IMR-90 (cell line): Measurements from ENCODE around the gene DTX1. TPM values are rescaled to one million over a fixed set of nuclear protein-coding genes. Genes with fewer than 3 reads are reported as not detected.

ENCODE experiments used
- ATAC-seq: fragments of 200-7000 bp; cut with Tn5 transposase; 2 replicates; pipeline ENCODE4 v1.9.1; 2020; ENCODE audit warnings: low read depth, mild to moderate bottlenecking, moderate library complexity
- BruUV-seq: library from RNA; stranded (reverse); fragments of 400-500 nt; replicated peaks from 2 replicates; lab custom pipeline; 2021; lab: Mats Ljungman, UMichigan
- CTCF ChIA-PET: fragments of 300-600 bp; formaldehyde crosslinking; extraction: SDS; loops from one replicate; lab custom pipeline; 2021; ENCODE audit warnings: antibody characterized with exemption; lab: Yijun Ruan, JAX
- POLR2A ChIA-PET: fragments of 300-600 bp; sonication (Branson Sonifier 250); formaldehyde crosslinking; loops from one replicate; lab custom pipeline; 2022; ENCODE audit warnings: antibody characterized with exemption; ENCODE audit not compliant: unreplicated experiment; lab: Charles Lee
- DNase-seq: peaks from one replicate; pipeline ENCODE4 v3.0.0; 2013
- H2AFZ ChIP-seq: replicated peaks from 2 replicates; pipeline ENCODE3; 2013; ENCODE audit warnings: low read length, mild to moderate bottlenecking; ENCODE audit not compliant: poor library complexity
- H2AK5ac ChIP-seq: 2 replicates; pipeline ENCODE4 v1.6.1; 2013; ENCODE audit warnings: low read depth, low read length, inconsistent platforms
- H2AK9ac ChIP-seq: replicated peaks from 2 replicates; pipeline ENCODE3; 2013; ENCODE audit warnings: mild to moderate bottlenecking, low read depth, low read length, moderate library complexity; ENCODE audit not compliant: poor library complexity
- H2BK120ac ChIP-seq: 2 replicates; pipeline ENCODE4 v1.6.1; 2013; ENCODE audit warnings: low read depth, low read length, inconsistent platforms
- H2BK15ac ChIP-seq: 3 replicates; pipeline ENCODE4 v1.6.1; 2013; ENCODE audit warnings: low read depth, low read length, inconsistent platforms
- H2BK20ac ChIP-seq: 2 replicates; pipeline ENCODE4 v1.6.1; 2013; ENCODE audit warnings: low read depth, mild to moderate bottlenecking, inconsistent platforms, low read length, moderate library complexity
- H2BK5ac ChIP-seq: 2 replicates; pipeline ENCODE4 v1.6.1; 2013; ENCODE audit warnings: mild to moderate bottlenecking, low read depth, low read length, inconsistent platforms; ENCODE audit not compliant: poor library complexity, severe bottlenecking
- H3K14ac ChIP-seq: replicated peaks from 2 replicates; pipeline ENCODE4 v1.6.1; 2013; ENCODE audit warnings: low read depth, low read length, inconsistent platforms
- H3K18ac ChIP-seq: 2 replicates; pipeline ENCODE4 v1.6.1; 2013; ENCODE audit warnings: low read depth, low read length, control low read depth
- H3K23ac ChIP-seq: 2 replicates; pipeline ENCODE4 v1.6.1; 2013; ENCODE audit warnings: low read depth, low read length, inconsistent platforms
- H3K27ac ChIP-seq: 2 replicates; pipeline ENCODE4 v1.5.1; 2013; ENCODE audit warnings: mild to moderate bottlenecking, control low read depth, low read length; ENCODE audit not compliant: insufficient read depth
- H3K27me3 ChIP-seq: 2 replicates; pipeline ENCODE4 v1.6.1; 2013; ENCODE audit warnings: low read length; ENCODE audit not compliant: control insufficient read depth, insufficient read depth
- H3K36me3 ChIP-seq: 2 replicates; pipeline ENCODE4 v1.6.1; 2013; ENCODE audit warnings: low read length, mixed read lengths; ENCODE audit not compliant: control insufficient read depth, insufficient read depth
- H3K4ac ChIP-seq: 2 replicates; pipeline ENCODE4 v1.6.1; 2013; ENCODE audit warnings: low read depth, low read length, inconsistent platforms
- H3K4me1 ChIP-seq: 2 replicates; pipeline ENCODE4 v1.6.1; 2013; ENCODE audit warnings: low read length, mixed read lengths; ENCODE audit not compliant: control insufficient read depth, insufficient read depth
- H3K4me2 ChIP-seq: 2 replicates; pipeline ENCODE4 v1.6.1; 2013; ENCODE audit warnings: low read depth, mild to moderate bottlenecking, control low read depth, low read length, moderate library complexity
- H3K4me3 ChIP-seq: 2 replicates; pipeline ENCODE4 v1.5.1; 2013; ENCODE audit warnings: low read depth, mild to moderate bottlenecking, control low read depth, low read length, moderate library complexity; ENCODE audit not compliant: insufficient read depth
- H3K56ac ChIP-seq: 2 replicates; pipeline ENCODE4 v1.6.1; 2013; ENCODE audit warnings: low read length, inconsistent platforms; ENCODE audit not compliant: insufficient read depth; ENCODE audit errors: extremely low read depth
- H3K79me1 ChIP-seq, 2 experiments: 2 replicates each; pipeline ENCODE4 v1.6.1; 2013; ENCODE audit warnings: low read length in 2 of 2, inconsistent platforms in 1 of 2, low read depth in 1 of 2
- H3K9ac ChIP-seq: 2 replicates; pipeline ENCODE4 v1.6.1; 2013; ENCODE audit warnings: low read depth, low read length, control low read depth
- H3K9me1 ChIP-seq: 2 replicates; pipeline ENCODE4 v1.6.1; 2013; ENCODE audit warnings: low read length, inconsistent platforms; ENCODE audit not compliant: insufficient read depth
- H3K9me3 ChIP-seq: 2 replicates; pipeline ENCODE4 v1.6.1; 2013; ENCODE audit warnings: low read length; ENCODE audit not compliant: control insufficient read depth, insufficient read depth
- H4K20me1 ChIP-seq: 2 replicates; pipeline ENCODE4 v1.6.1; 2013; ENCODE audit warnings: low read length, inconsistent platforms; ENCODE audit not compliant: insufficient read depth
- H4K5ac ChIP-seq: 2 replicates; pipeline ENCODE4 v1.6.1; 2013; ENCODE audit warnings: mild to moderate bottlenecking, low read depth, low read length, control low read depth
- H4K8ac ChIP-seq, 2 experiments: 2 replicates each; pipeline ENCODE4 v1.6.1; 2013; ENCODE audit warnings: low read depth in 2 of 2, low read length in 2 of 2, control low read depth in 1 of 2, inconsistent platforms in 1 of 2
- H4K91ac ChIP-seq: 2 replicates; pipeline ENCODE4 v1.6.1; 2013; ENCODE audit warnings: low read depth, low read length, inconsistent platforms; ENCODE audit not compliant: insufficient read depth
- BHLHE40 ChIP-seq: fragments of 150-350 bp; IDR thresholded peaks from 2 replicates; pipeline ENCODE4 v1.6.1; 2016; ENCODE audit warnings: mild to moderate bottlenecking, low read depth, low read length
- CEBPB ChIP-seq: IDR thresholded peaks from 2 replicates; pipeline ENCODE4 v1.6.1; 2012; ENCODE audit warnings: low read depth, low read length, improper control_type of control experiment
- CHD1 ChIP-seq: IDR thresholded peaks from 2 replicates; pipeline ENCODE4 v1.6.1; 2012; ENCODE audit warnings: low read depth, low read length, improper control_type of control experiment
- FOS ChIP-seq: fragments of 150-350 bp; IDR thresholded peaks from 2 replicates; pipeline ENCODE4 v1.6.1; 2016; ENCODE audit warnings: low read depth, low read length
- MAFK ChIP-seq: IDR thresholded peaks from 2 replicates; pipeline ENCODE4 v1.6.1; 2012; ENCODE audit warnings: low read depth, low read length, improper control_type of control experiment
- MAZ ChIP-seq: IDR thresholded peaks from 2 replicates; pipeline ENCODE4 v1.6.1; 2012; ENCODE audit warnings: low read depth, mild to moderate bottlenecking, low read length, improper control_type of control experiment, moderate library complexity, borderline replicate concordance
- MXI1 ChIP-seq: IDR thresholded peaks from 2 replicates; pipeline ENCODE4 v1.6.1; 2012; ENCODE audit warnings: low read depth, mild to moderate bottlenecking, low read length, moderate library complexity, borderline replicate concordance
- NFE2L2 ChIP-seq: fragments of 150-350 bp; IDR thresholded peaks from 2 replicates; pipeline ENCODE4 v1.6.1; 2016; ENCODE audit warnings: low read depth, mild to moderate bottlenecking, low read length
- POLR2A ChIP-seq: IDR thresholded peaks from 2 replicates; pipeline ENCODE4 v1.6.1; 2012; ENCODE audit warnings: mild to moderate bottlenecking, low read depth, low read length
- RAD21 ChIP-seq: IDR thresholded peaks from 2 replicates; pipeline ENCODE4 v1.6.1; 2012; ENCODE audit warnings: low read length, improper control_type of control experiment
- RCOR1 ChIP-seq: IDR thresholded peaks from 2 replicates; pipeline ENCODE4 v1.6.1; 2012; ENCODE audit warnings: mild to moderate bottlenecking, low read length, improper control_type of control experiment; ENCODE audit not compliant: insufficient replicate concordance
- RFX5 ChIP-seq: IDR thresholded peaks from 2 replicates; pipeline ENCODE4 v1.8.0; 2012; ENCODE audit warnings: low read depth, mild to moderate bottlenecking, low read length, moderate library complexity
- SMC3 ChIP-seq: fragments of 150-350 bp; IDR thresholded peaks from 2 replicates; pipeline ENCODE4 v1.6.1; 2016; ENCODE audit warnings: low read depth, mild to moderate bottlenecking, antibody characterized with exemption, low read length, moderate library complexity
- WGBS, 2 experiments: methylation state at CpG; one replicate each; pipeline versions ENCODE4 v1.1.5 to v1.1.7; 2013; ENCODE audit warnings: missing lambda C conversion rate in 2 of 2; ENCODE audit not compliant: insufficient read length in 1 of 2; ENCODE audit errors: extremely low coverage in 2 of 2; 5-methylcytosine and 5-hydroxymethylcytosine counted together
- dilution Hi-C: fragments of 300-500 bp; cut with HindIII; formaldehyde crosslinking; loops from one replicate; pipeline ENCODE4 v1.14.3; 2018; ENCODE audit warnings: low sequenced_read_pairs; ENCODE audit not compliant: unreplicated experiment
- in situ Hi-C: fragments of 300-500 bp; cut with MboI; formaldehyde crosslinking; loops from 3 replicates; pipeline ENCODE4 v1.14.3; 2019; ENCODE audit warnings: low sequenced_read_pairs, inconsistent platforms, mixed read lengths
- intact Hi-C: fragments of 100-400 bp; cut with micrococcal nuclease; formaldehyde crosslinking; loops from 2 replicates; pipeline ENCODE4 v1.10.0; 2022
- polyA plus RNA-seq, 3 experiments: library from polyadenylated mRNA; depleted of rRNA; stranded (reverse); fragments of >200 nt; gene quantifications; 2 replicates each; pipeline ENCODE4 v1.2.3, GENCODE V29; 2012; ENCODE audit warnings: low replicate concordance in 1 of 3
- total RNA-seq: library from RNA; depleted of rRNA; stranded (reverse); fragments of >200 nt; gene quantifications from 2 replicates; pipeline ENCODE4 v1.2.3, GENCODE V29; 2012
- TF ChIP-seq, protein P1 (sequence below): conservative IDR thresholded peaks from 2 replicates; pipeline ENCODE4 v1.5.1; 2012; ENCODE audit warnings: mild to moderate bottlenecking, low read depth, low read length, improper control_type of control experiment
- TF ChIP-seq, protein P2 (sequence below): fragments of 150-350 bp; IDR thresholded peaks from 2 replicates; pipeline ENCODE4 v1.6.1; 2017; ENCODE audit warnings: mild to moderate bottlenecking, antibody characterized with exemption, low read length, low read depth
- TF ChIP-seq, protein P3 (sequence below): fragments of 150-350 bp; IDR thresholded peaks from 2 replicates; pipeline ENCODE4 v1.6.1; 2016; ENCODE audit warnings: low read depth, mild to moderate bottlenecking, low read length, moderate library complexity, borderline replicate concordance

DTX1 gene
- total and polyA plus RNA-seq, 2 of the 4 experiments (the other 2 are of a cell fraction) = not detected

DNA sequence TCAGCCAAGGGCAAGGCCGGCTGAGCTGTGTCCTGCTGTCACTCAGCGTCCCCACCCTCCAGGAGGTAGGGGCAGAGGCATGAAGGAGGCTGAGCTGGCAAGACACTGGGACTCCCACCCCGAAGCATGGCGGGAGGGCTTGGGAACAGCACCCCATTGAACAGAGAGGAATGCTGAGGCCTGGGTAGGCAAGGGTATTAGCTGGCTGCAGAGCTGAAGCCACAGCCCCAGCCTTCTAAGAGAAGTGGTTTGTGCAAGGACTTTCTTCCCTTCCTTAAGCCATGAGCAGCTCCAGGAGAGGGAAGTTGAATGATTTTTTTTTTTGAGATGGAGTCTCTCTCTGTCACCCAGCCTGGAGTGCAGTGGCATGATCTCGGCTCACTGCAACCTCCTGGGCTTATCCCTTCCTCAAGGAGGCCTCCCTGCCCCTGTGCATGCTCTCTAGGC lies 86.4 kb downstream of the DTX1 start:
- Histone ChIP-seq H2AK9ac (peak overlapping the region; percentile 65), H4K8ac (no peak overlapping the region), H2BK20ac (no peak overlapping the region), H2BK120ac (no peak overlapping the region), H3K4me1 (no peaks in the 10 kb centered on the region), H4K20me1 (no peaks in the 10 kb centered on the region), H2AFZ (no peak overlapping the region), H3K36me3 (no peaks in the 10 kb centered on the region), H4K5ac (no peak overlapping the region), H3K9me3 (no peaks in the 10 kb centered on the region), H3K4ac (no peak overlapping the region), H3K18ac (no peak overlapping the region), H2BK5ac (no peak overlapping the region), H3K14ac (no peak overlapping the region), H3K27ac (no peak overlapping the region), H4K91ac (no peak overlapping the region), H3K23ac (no peak overlapping the region), H3K56ac (no peak overlapping the region), H3K4me3 (no peak overlapping the region), H2AK5ac (no peak overlapping the region), H3K9me1 (no peaks in the 10 kb centered on the region), H2BK15ac (no peak overlapping the region), H3K4me2 (no peak overlapping the region), H3K9ac (no peak overlapping the region), H3K27me3 (peaks cover 8% of the 10 kb centered on the region), H3K79me1 (no peaks in the 10 kb centered on the region)
- BruUV-seq = no TSS peak
- ATAC-seq = no peak
- ChIA-PET POLR2A (no interaction called here), CTCF (no interaction called here)
- dilution Hi-C loops = no loop called here
- TF ChIP-seq POLR2A = no peak
- TF ChIP-seq NFE2L2 = no peak
- TF ChIP-seq FOS = no peak
- TF ChIP-seq RCOR1 = no peak
- TF ChIP-seq CEBPB = no peak
- no peak for TF ChIP-seq RFX5
- TF ChIP-seq, protein P1, sequence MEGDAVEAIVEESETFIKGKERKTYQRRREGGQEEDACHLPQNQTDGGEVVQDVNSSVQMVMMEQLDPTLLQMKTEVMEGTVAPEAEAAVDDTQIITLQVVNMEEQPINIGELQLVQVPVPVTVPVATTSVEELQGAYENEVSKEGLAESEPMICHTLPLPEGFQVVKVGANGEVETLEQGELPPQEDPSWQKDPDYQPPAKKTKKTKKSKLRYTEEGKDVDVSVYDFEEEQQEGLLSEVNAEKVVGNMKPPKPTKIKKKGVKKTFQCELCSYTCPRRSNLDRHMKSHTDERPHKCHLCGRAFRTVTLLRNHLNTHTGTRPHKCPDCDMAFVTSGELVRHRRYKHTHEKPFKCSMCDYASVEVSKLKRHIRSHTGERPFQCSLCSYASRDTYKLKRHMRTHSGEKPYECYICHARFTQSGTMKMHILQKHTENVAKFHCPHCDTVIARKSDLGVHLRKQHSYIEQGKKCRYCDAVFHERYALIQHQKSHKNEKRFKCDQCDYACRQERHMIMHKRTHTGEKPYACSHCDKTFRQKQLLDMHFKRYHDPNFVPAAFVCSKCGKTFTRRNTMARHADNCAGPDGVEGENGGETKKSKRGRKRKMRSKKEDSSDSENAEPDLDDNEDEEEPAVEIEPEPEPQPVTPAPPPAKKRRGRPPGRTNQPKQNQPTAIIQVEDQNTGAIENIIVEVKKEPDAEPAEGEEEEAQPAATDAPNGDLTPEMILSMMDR = no peak
- TF ChIP-seq BHLHE40 = no peak
- TF ChIP-seq MXI1 = no peak
- TF ChIP-seq, protein P2, sequence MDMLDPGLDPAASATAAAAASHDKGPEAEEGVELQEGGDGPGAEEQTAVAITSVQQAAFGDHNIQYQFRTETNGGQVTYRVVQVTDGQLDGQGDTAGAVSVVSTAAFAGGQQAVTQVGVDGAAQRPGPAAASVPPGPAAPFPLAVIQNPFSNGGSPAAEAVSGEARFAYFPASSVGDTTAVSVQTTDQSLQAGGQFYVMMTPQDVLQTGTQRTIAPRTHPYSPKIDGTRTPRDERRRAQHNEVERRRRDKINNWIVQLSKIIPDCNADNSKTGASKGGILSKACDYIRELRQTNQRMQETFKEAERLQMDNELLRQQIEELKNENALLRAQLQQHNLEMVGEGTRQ = no peak
- TF ChIP-seq CHD1 = no peak
- TF ChIP-seq SMC3 = no peak
- TF ChIP-seq MAZ = no peak
- TF ChIP-seq MAFK = no peak
- TF ChIP-seq, protein P3, sequence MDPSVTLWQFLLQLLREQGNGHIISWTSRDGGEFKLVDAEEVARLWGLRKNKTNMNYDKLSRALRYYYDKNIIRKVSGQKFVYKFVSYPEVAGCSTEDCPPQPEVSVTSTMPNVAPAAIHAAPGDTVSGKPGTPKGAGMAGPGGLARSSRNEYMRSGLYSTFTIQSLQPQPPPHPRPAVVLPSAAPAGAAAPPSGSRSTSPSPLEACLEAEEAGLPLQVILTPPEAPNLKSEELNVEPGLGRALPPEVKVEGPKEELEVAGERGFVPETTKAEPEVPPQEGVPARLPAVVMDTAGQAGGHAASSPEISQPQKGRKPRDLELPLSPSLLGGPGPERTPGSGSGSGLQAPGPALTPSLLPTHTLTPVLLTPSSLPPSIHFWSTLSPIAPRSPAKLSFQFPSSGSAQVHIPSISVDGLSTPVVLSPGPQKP = no peak
- TF ChIP-seq RAD21 = no peak
- in situ Hi-C loops = no loop called here
- DNase-seq = no peak
- WGBS, 2 experiments = no CpG with 5 or more reads among the region's 5 CpGs
- intact Hi-C loops = no loop called here
